Mesodermal cell (in vitro differentiated cells): Measurements from ENCODE around the gene CCDC68. TPM values are rescaled to one million over a fixed set of nuclear protein-coding genes. Genes with fewer than 3 reads are reported as not detected.
A peak's percentile ranks its signal among the peaks of the same experiment; 100 is the strongest.

Source experiments
- H3K27ac ChIP-seq: 2 replicates; pipeline ENCODE4 v1.7.0; 2013; ENCODE audit warnings: mild to moderate bottlenecking, low read depth, low read length, moderate library complexity; ENCODE audit not compliant: severe bottlenecking
- H3K36me3 ChIP-seq: 2 replicates; pipeline ENCODE4 v1.7.1; 2013; ENCODE audit warnings: mild to moderate bottlenecking, low read length, moderate library complexity; ENCODE audit not compliant: control insufficient read depth, insufficient read depth
- H3K4me1 ChIP-seq: one replicate; pipeline ENCODE4 v1.7.1; 2013; ENCODE audit warnings: mild to moderate bottlenecking, low read length; ENCODE audit not compliant: insufficient read depth, control insufficient read depth, poor library complexity, severe bottlenecking
- H3K4me3 ChIP-seq: 2 replicates; pipeline ENCODE4 v1.7.0; 2013; ENCODE audit warnings: low read length, control low read depth, mild to moderate bottlenecking; ENCODE audit not compliant: insufficient read depth, poor library complexity, severe bottlenecking; ENCODE audit errors: extremely low read depth
- H3K9me3 ChIP-seq: 2 replicates; pipeline ENCODE4 v1.7.1; 2013; ENCODE audit warnings: mild to moderate bottlenecking, low read length, moderate library complexity; ENCODE audit not compliant: control insufficient read depth
- WGBS, 2 experiments: methylation state at CpG; one replicate each; pipeline ENCODE4 v1.1.5; 2013; ENCODE audit warnings: missing lambda C conversion rate in 2 of 2; ENCODE audit not compliant: insufficient coverage in 2 of 2; 5-methylcytosine and 5-hydroxymethylcytosine counted together
- polyA plus RNA-seq, 2 experiments: library from polyadenylated mRNA; stranded (reverse); fragments of 50-300 nt; gene quantifications; one replicate each; pipeline ENCODE4 v1.2.3, GENCODE V29; 2013

The CCDC68 gene
- 9.1 TPM for polyA plus RNA-seq (2013, experiment 1 of 2)
- 14.4 TPM for polyA plus RNA-seq (2013, experiment 2 of 2)

DNA sequence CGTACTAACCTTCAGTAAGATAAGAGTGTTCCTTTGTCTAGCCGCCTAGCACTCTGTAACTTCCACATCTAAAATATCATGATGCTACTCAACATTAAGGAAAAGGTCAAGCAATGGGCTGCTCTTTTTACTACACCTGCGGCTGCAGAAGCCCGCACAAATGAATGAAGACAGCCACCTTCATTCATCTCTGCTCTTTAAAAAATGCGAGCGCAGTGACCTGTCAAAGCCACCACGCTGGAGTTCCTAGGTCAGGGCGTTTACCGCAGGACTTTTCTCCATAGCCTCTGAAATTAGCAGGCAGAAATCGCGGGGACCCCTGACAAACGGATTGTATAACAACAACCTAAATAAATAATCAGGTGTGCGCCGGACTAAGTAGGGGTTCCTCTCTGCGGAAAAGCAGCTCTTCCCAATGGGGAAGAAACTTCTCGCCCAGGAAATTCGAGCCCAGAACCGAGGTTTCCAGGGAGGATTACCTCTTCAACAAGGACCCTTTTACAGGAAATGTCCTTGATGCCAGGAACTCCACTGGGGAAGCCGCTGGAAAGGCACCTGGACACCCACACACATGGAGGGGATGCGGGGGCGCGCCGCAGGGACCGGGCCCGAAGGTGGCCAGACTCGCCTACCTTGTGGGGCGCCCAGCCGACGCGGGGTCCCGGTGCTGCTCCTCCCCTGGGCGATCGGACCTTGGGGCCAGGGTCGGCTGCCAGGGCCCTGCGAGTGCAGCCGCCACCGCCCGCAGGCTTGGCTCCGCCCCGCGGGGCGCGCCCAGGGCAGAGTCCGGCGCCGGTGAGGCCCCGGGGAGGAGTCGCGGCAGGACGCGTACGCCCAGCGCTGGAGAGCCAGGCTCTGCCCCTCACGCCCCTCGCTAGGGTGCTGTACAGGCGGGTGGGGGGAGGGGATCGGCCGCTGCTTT lies at the start of gene CCDC68:
Gene CCDC68 (minus strand): TSS at position 758 of the 922 bp plus-strand sequence. CDS start 16,670 bp downstream, outside the sequence.
- 43 to 48% methylated on average over 26 to 54 of the region's 58 CpGs for WGBS, 2 experiments

DNA sequence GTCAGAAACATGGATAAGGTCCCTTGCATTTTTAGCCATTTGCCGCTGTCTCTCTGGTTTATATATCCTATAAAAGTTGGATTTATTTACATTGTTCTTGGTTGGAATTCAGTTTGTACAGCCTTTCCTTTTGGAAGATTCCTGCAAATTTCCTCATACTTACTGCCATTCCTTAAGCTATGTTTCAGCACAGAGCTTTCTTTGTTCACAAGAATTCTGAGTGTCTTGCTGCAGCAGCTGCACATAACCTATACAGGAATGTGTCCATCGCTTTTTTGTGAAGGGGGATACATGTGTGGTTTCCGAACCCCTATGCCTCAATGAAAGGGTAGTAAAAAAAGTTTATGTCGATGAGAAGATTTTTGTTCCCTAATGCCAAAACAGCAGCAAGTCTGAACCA lies 48.3 kb upstream of the CCDC68 start:
- no peaks in the 10 kb centered on the region for H3K9me3 ChIP-seq
- no peak overlapping the region for H3K4me3 ChIP-seq
- no peak overlapping the region for H3K27ac ChIP-seq
- no peaks in the 10 kb centered on the region for H3K36me3 ChIP-seq
- H3K4me1 ChIP-seq = no peaks in the 10 kb centered on the region
- WGBS, 2 experiments = 80 to 90% methylated on average over 2 to 3 of the region's 4 CpGs

More for the DNA sequence above, at the start of gene CCDC68:
- Histone ChIP-seq H3K4me1 (peaks cover 3% of the 10 kb centered on the region), H3K4me3 (peak within 1 kb of the TSS; percentile 39), H3K27ac (no peak within 1 kb of the TSS), H3K36me3 (no peaks in the 10 kb centered on the region), H3K9me3 (no peaks in the 10 kb centered on the region)

DNA sequence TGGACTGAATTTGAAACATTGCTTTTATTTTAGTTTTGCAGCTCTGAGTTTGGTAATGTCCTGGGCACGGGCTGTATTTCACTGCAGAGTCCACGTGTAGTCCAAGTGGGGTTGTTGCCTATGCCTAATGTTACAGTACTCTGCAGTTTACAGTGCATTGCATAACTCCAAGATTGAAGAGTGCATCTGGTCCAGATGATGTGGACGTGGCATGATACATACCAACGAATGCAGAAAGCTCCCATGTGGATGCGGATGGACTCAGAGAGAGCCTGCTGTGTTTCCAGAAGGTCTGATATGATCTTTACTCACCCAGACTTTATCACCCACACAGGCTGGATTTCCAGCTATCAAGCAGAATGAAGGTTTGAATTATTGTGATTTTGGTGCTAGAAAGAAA lies 44.4 kb upstream of the CCDC68 start:
- Histone ChIP-seq H3K4me3 (no peak overlapping the region), H3K27ac (no peak overlapping the region), H3K4me1 (no peaks in the 10 kb centered on the region), H3K9me3 (no peaks in the 10 kb centered on the region), H3K36me3 (no peaks in the 10 kb centered on the region)
- WGBS, 2 experiments = 86 to 93% methylated on average over 5 of the region's 5 CpGs

- Histone ChIP-seq H3K27ac (no peak overlapping the region), H3K4me1 (no peaks in the 10 kb centered on the region), H3K9me3 (no peaks in the 10 kb centered on the region), H3K36me3 (no peaks in the 10 kb centered on the region), H3K4me3 (no peak overlapping the region)
- 83% methylated on average over 2 of the region's 3 CpGs; no CpG with 5 or more reads in 1 of the 2 experiments for WGBS, 2 experiments
These were observed 43.0 kb upstream of the CCDC68 start for GRCh38 chr18:55002261-55002660.

GRCh38 chr18:55001394-55002024 lies 42.2 kb upstream of the CCDC68 start:
- no peaks in the 10 kb centered on the region for H3K4me1 ChIP-seq
- WGBS, 2 experiments = 81 to 91% methylated on average over 3 to 4 of the region's 6 CpGs
- no peaks in the 10 kb centered on the region for H3K36me3 ChIP-seq

DNA sequence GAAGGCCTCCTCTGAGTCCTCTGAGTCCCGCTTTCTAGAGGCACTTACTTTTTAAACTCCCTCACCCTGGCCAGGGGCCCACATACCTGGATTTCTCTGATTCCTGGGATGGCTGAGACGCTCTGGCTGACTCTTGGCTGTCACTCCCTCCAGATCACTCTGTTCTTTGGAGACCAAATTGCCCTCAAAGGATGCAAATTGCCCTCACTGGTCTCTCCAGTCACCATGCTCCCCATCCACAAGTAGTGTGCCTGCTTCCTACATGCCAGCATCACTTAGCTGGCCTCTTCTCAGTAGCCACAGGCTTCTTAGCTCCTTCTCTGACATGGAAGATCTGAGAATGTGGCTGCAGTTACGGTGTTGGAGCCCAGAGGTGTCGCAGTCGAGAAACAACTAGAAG lies 41.3 kb upstream of the CCDC68 start:
- Histone ChIP-seq H3K9me3 (no peaks in the 10 kb centered on the region), H3K27ac (no peak overlapping the region), H3K4me3 (no peak overlapping the region), H3K36me3 (no peaks in the 10 kb centered on the region), H3K4me1 (no peaks in the 10 kb centered on the region)
- 50 to 70% methylated on average over 2 to 5 of the region's 5 CpGs for WGBS, 2 experiments

More at GRCh38 chr18:55001394-55002024, 42.2 kb upstream of the CCDC68 start:
- no peaks in the 10 kb centered on the region for H3K9me3 ChIP-seq
- H3K4me3 ChIP-seq = no peak overlapping the region
- no peak overlapping the region for H3K27ac ChIP-seq

DNA sequence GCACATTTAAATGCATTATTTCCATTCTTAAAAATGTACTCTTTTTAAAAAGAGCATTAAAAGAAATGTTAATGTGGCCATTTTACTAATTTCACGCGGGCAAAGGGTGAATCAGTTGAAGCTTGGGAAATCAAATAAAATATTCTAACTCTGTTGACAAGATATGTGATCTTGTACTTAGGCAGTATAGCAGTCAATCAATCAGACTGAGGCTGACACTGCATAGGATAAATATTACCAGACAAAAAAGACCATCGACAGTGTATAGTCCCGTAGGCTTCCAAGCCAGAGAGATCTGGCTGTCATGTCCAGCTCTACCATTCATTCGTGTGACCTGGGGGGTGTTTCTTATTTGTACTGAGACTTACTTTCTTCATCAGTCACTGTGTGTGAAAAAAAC lies 39.8 kb upstream of the CCDC68 start:
- Histone ChIP-seq H3K36me3 (no peaks in the 10 kb centered on the region), H3K9me3 (no peaks in the 10 kb centered on the region), H3K4me3 (no peak overlapping the region), H3K4me1 (no peaks in the 10 kb centered on the region), H3K27ac (no peak overlapping the region)
- 100% methylated on average over 2 of the region's 5 CpGs; no CpG with 5 or more reads in 1 of the 2 experiments for WGBS, 2 experiments

DNA sequence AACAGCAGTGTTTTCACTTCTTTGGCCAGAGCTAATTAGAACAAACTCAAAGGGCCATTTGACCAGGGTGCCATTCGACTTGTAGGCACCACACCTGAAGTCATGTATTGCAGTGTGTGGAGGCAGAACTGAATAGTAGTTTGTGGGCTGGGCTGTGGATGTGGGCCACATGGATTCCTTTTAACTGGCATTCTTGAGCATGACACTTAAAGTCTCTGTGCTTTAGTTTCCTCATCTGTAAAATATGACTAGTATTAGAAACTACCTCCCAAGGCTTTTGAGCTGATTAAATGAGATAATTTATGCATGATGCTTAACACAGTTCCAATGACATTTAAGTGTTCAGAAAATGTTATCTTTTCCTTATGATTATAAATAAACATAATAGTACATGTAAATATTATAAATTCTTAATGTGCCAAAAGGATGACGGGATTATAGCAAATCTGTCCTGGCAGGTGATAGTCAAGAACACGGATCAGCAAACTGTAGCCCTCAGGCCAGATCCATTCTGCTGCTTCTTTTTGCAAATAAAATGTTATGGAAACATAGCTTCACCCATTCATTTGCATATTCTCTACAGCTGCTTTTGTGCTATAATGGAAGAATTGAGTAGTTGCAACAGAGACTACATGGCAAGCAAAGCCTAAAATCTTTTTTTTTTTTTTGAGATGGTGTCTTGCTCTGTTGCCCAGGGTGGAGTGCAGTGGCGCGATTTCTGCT lies 36.3 kb upstream of the CCDC68 start:
- Histone ChIP-seq H3K27ac (no peak overlapping the region), H3K4me3 (no peak overlapping the region), H3K4me1 (no peaks in the 10 kb centered on the region), H3K9me3 (no peaks in the 10 kb centered on the region), H3K36me3 (no peaks in the 10 kb centered on the region)
- 100% methylated on average over 1 of the region's 5 CpGs for WGBS, 2 experiments

- Histone ChIP-seq H3K4me1 (no peaks in the 10 kb centered on the region), H3K4me3 (no peak overlapping the region), H3K36me3 (no peaks in the 10 kb centered on the region), H3K27ac (no peak overlapping the region), H3K9me3 (no peaks in the 10 kb centered on the region)
- WGBS, 2 experiments = 76 to 86% methylated on average over 1 to 2 of the region's 4 CpGs
These were observed 32.7 kb upstream of the CCDC68 start for GRCh38 chr18:54991981-54992380.

DNA sequence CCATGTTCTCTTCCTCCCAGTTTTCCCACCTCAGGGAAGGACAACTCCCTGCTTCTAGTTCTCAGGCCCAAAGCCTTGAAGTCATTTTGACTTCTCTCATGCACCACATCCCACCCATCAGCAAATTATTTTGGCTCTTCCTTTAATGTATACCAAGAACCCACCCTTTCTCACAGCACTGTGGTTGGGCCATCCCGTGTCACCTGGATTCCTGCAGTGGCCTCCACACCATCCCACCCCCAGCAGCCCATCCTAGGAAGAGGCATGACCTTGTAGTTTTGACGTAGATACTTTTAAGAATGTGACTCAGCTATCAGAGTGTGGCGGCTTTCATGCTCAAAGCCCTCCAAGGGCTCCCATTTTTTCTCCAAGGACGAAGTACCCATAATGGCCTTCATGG lies 25.6 kb upstream of the CCDC68 start:
- WGBS, 2 experiments = 91 to 98% methylated on average over 4 of the region's 4 CpGs
- Histone ChIP-seq H3K9me3 (no peaks in the 10 kb centered on the region), H3K36me3 (no peaks in the 10 kb centered on the region), H3K4me1 (no peaks in the 10 kb centered on the region), H3K27ac (no peak overlapping the region), H3K4me3 (no peak overlapping the region)
